Measurements from ENCODE around the gene HEPACAM. TPM values are rescaled to one million over a fixed set of nuclear protein-coding genes. Genes with fewer than 3 reads are reported as not detected.

Gene HEPACAM
- total RNA-seq, result not detected
- not detected for polyA plus RNA-seq (2013, experiment 1 of 2)
- polyA plus RNA-seq (2013, experiment 2 of 2), result not detected
- long read RNA-seq, experiment 1, result 0 reads
- long read RNA-seq, experiment 2, partial matches to known transcripts, result 0 of 1 reads
- long read RNA-seq, experiment 2, other reads (novel, unspliced or antisense), result 1 of 1 reads
- long read RNA-seq, experiment 3, result 0 reads
- long read RNA-seq, experiment 4, result 0 reads

GRCh38 chr11:124935548-124936514 lies at the start of gene HEPACAM:
TSS of gene HEPACAM (minus strand) at chr11:124936047. CDS start at chr11:124936006, 41 bp downstream.
- Mint-ChIP-seq H3K9me3 (no peaks in the 10 kb centered on the region), H3K4me1 (no peaks in the 10 kb centered on the region), H3K27ac (no peak within 1 kb of the TSS), H3K27me3 (ENCODE audit: insufficient read depth) (peaks cover 30% of the 10 kb centered on the region), H3K4me3 (no peak within 1 kb of the TSS), H3K36me3 (ENCODE audit: low read depth) (no peaks in the 10 kb centered on the region)
- Histone ChIP-seq H3K4me3 (ENCODE audit: low read length) (no peak within 1 kb of the TSS), H3K27ac (ENCODE audit: low read depth, low read length) (no peak within 1 kb of the TSS), H3K9me3 (ENCODE audit: control insufficient read depth, low read length) (no peaks in the 10 kb centered on the region), H3K4me1 (ENCODE audit: control insufficient read depth, insufficient read depth, low read length) (no peaks in the 10 kb centered on the region), H3K36me3 (ENCODE audit: control insufficient read depth, insufficient read depth, low read length) (no peaks in the 10 kb centered on the region), H3K9ac (ENCODE audit: extremely low read depth, low read length, poor library complexity, severe bottlenecking) (no peak within 1 kb of the TSS), H3K27me3 (ENCODE audit: control insufficient read depth, insufficient read depth, low read length, poor library complexity, severe bottlenecking) (peaks cover 32% of the 10 kb centered on the region)
- 89 to 92% methylated on average over 13 to 18 of the region's 18 CpGs for WGBS, 2 experiments (ENCODE audit: insufficient coverage in 1 of 2, insufficient read length in 1 of 2)
- no peak for DNase-seq
- peak; percentile 9 for TF ChIP-seq CTCF (conservative IDR thresholded peaks at IDR 0.05)

- Mint-ChIP-seq H3K27me3 (ENCODE audit: insufficient read depth) (peaks cover 4% of the 10 kb centered on the region), H3K36me3 (ENCODE audit: low read depth) (peaks cover 2% of the 10 kb centered on the region), H3K4me1 (no peaks in the 10 kb centered on the region), H3K4me3 (no peak overlapping the region), H3K9me3 (peaks cover 6% of the 10 kb centered on the region), H3K27ac (no peak overlapping the region)
- no peak overlapping the region for H3K27ac ChIP-seq (ENCODE audit: low read depth, low read length)
- H3K36me3 ChIP-seq (ENCODE audit: control insufficient read depth, insufficient read depth, low read length), result no peaks in the 10 kb centered on the region
- no peak for TF ChIP-seq CTCF (conservative IDR thresholded peaks at IDR 0.05)
- WGBS, 2 experiments (ENCODE audit: insufficient coverage in 1 of 2, insufficient read length in 1 of 2), result 87 to 100% methylated on average over 2 to 3 of the region's 3 CpGs
- DNase-seq, result no peak
- no peak overlapping the region for H3K4me3 ChIP-seq (ENCODE audit: low read length)
- H3K9ac ChIP-seq (ENCODE audit: extremely low read depth, low read length, poor library complexity, severe bottlenecking), result no peak overlapping the region
- H3K27me3 ChIP-seq (ENCODE audit: control insufficient read depth, insufficient read depth, low read length, poor library complexity, severe bottlenecking), result no peaks in the 10 kb centered on the region
- H3K9me3 ChIP-seq (ENCODE audit: control insufficient read depth, low read length), result no peaks in the 10 kb centered on the region
- no peaks in the 10 kb centered on the region for H3K4me1 ChIP-seq (ENCODE audit: control insufficient read depth, insufficient read depth, low read length)
These were observed 48.6 kb upstream of the HEPACAM start for GRCh38 chr11:124984512-124984854.

- Histone ChIP-seq H3K4me3 (ENCODE audit: low read length) (no peak overlapping the region), H3K27ac (ENCODE audit: low read depth, low read length) (no peak overlapping the region), H3K9me3 (ENCODE audit: control insufficient read depth, low read length) (no peaks in the 10 kb centered on the region), H3K4me1 (ENCODE audit: control insufficient read depth, insufficient read depth, low read length) (no peaks in the 10 kb centered on the region), H3K27me3 (ENCODE audit: control insufficient read depth, insufficient read depth, low read length, poor library complexity, severe bottlenecking) (no peaks in the 10 kb centered on the region), H3K36me3 (ENCODE audit: control insufficient read depth, insufficient read depth, low read length) (no peaks in the 10 kb centered on the region), H3K9ac (ENCODE audit: extremely low read depth, low read length, poor library complexity, severe bottlenecking) (no peak overlapping the region)
- no peak for DNase-seq
- no peak overlapping the region for H3K27ac Mint-ChIP-seq
- no peaks in the 10 kb centered on the region for H3K4me1 Mint-ChIP-seq
- 84 to 85% methylated on average over 9 to 17 of the region's 17 CpGs for WGBS, 2 experiments (ENCODE audit: insufficient coverage in 1 of 2, insufficient read length in 1 of 2)
- H3K9me3 Mint-ChIP-seq, result peaks cover 8% of the 10 kb centered on the region
- H3K27me3 Mint-ChIP-seq (ENCODE audit: insufficient read depth), result peaks cover 5% of the 10 kb centered on the region
- TF ChIP-seq CTCF (conservative IDR thresholded peaks at IDR 0.05), result peak; percentile 26
- H3K4me3 Mint-ChIP-seq, result no peak overlapping the region
- peaks cover 2% of the 10 kb centered on the region for H3K36me3 Mint-ChIP-seq (ENCODE audit: low read depth)
These were observed 48.0 kb upstream of the HEPACAM start for GRCh38 chr11:124983674-124984511.
